HTERT RPE-1 (cell line): ENCODE data around the gene PRDM16.

Source experiments
- in situ Hi-C: fragments of 300-500 bp; cut with MboI; formaldehyde crosslinking; loops from 4 replicates; pipeline ENCODE4 v1.14.3; 2020; ENCODE audit warnings: low sequenced_read_pairs

PRDM16 gene

DNA sequence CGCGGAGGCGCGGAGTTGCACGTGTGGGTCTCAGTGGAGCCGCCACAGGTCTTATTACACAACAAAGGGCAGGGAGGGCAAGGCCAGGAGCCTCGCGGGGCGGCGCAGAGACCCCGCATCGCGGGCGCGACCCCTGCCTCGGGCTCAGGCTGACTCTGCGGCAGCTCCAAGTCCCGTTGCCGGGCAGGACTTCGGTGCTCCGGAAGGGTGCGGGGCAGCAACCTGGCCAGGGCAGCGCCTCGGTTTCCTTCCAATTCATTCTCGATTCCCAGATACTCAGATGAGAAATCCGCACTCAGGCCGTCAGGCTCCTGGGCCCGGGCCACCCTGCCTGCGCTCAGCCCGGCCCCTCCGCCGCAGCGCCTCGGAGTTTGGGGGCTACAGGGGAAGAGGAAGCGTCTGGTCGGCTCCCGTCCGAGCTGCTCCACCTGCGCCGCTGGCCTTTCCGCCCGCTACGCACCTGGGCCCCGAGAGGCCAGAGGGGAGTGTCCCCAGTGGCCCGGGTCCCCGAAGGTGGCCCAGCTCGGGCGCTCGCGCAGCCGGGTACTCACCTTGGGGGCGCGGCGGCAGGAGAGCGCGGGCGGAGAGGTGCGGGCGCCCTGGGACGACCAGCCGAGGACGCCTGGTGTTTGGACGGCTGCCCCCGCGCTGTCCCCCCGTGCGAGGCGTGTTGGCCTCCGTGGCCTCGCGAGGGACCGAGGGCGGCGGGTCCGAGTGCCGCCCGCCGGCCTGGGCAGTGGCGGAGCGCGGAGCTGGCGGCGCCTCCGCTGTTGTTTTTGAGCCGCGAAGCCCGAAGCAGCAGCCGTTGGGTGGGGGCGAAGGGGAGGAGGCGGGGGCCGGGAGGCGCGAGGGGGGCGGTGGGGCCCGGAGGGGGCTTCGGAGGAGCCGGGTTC, 1.1 kb upstream of the PRDM16 start:
- in situ Hi-C loops: no loop called here

GRCh38 chr1:3069491-3070308, 697 bp downstream of the PRDM16 start:
- in situ Hi-C loops: no loop called here

DNA sequence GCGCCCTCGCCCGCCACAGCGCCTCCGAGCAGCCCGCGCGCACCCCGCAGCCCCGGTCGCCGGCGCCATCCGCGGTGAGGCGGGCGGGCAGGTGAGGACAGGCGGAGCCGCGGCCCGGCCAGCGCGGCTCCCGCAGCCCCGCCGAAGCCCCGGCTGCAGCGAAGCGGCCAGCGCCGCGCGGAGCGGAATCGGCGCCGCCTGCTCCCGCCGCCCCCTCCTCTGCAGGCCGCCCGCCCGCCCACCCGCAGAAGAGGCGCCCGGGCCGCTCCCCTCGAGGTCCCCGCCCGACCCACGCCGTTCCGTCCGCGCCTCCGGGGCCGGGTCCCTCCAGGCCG, 1.3 kb downstream of the PRDM16 start:
- in situ Hi-C loops: no loop called here

DNA sequence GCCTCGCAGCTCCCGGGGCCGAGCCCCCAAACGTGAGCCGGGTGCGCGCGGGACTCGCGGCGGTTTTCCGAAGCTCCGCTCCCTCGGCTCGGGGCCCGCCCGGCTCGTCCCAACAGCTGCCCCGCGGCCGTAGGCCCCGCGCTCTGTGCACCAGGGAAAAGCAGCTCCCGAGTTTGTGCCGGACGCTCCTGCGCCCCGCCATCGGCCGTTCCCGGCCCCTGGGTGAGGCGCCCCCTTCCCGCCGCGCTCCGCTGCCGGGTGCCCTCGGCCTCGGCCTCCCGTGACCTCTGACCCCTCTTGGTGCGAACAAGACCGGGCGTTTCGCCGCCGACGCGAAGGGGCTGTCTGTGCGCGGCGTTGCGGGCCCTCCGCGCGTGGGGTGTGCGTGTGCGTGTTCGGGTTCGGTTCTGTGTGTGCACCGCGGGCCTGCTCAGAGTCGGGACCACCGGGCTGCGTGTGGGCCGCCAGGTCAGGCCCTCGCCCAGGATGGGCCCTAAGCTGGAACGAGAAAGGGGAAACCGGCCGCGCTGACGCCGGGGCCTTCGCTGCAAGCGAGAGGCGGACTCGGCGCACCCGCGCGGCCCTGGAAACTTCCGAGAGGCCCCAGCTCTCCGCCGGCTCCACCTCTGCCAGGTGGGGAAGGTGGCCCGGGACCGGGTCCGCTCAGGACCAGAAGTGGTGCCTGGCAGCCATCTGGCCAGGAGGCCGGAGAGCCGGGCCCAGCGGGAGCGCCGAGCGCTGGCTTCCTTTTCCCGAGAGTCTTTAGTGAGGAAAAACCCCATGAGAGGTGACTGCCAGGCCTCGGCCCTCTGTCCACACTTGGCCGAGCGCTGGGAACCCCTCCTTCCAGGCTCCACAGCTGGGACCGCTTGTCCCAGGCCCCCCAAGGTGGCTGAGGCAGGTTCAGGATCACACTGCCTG, 1.9 kb downstream of the PRDM16 start:
- in situ Hi-C loops: no loop called here

- in situ Hi-C loops: no loop called here
Observed at GRCh38 chr1:3071565-3072390, 2.8 kb downstream of the PRDM16 start.

DNA sequence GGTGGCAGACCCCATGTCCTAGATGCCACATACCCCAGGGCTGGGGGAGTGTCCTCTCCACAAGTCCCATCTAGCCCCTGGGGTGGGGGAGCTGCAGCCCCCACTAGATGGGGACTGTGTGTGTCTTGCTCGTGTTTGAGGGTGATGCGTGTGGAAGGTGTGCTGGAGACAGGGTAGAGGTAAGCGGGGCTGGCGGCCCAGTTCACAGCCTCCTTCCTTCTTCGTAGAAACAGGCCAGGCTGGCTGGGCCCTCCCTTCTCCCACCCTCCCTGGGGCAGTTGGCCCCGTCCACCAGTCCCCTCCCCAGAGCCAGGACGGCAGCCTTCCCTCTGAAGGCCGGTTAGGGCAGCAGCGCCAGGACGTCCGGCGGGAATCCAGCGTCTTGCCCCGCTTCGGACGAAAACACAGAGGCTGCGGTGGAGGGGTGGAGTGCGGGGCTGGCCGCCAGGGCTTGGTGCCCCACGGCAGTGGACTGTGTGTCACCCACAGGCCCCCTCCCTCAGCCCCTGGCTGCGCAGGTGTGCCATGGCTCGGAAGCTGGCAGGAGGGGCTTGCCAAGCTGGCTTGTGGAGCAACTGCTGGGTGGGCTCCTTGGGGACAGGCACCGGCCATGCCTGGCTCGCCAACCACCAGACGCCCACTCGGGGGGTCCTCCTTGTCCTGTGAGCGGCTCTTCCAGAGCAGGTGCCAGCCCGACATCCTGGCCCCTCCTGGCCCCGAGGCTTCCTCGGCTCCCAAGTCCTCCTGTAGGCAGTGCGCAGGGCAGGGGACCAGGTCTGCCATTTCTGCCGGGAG, 3.6 kb downstream of the PRDM16 start:
- in situ Hi-C loops: no loop called here

DNA sequence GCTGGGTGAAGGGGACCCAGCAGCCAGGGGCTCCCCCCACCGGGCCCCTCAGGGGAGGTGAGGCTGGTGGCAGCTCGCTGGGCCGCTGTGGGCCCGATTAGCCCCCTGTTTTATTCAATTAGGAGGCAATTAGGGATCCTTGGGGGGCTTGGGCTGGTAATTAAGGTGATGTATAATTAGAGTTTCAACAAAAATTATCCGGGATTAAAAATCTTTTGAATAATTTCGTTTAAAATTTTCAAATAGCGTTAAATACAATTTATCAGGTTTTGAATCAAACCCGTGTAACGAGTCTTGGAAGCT, 4.1 kb downstream of the PRDM16 start:
- in situ Hi-C loops: no loop called here

DNA sequence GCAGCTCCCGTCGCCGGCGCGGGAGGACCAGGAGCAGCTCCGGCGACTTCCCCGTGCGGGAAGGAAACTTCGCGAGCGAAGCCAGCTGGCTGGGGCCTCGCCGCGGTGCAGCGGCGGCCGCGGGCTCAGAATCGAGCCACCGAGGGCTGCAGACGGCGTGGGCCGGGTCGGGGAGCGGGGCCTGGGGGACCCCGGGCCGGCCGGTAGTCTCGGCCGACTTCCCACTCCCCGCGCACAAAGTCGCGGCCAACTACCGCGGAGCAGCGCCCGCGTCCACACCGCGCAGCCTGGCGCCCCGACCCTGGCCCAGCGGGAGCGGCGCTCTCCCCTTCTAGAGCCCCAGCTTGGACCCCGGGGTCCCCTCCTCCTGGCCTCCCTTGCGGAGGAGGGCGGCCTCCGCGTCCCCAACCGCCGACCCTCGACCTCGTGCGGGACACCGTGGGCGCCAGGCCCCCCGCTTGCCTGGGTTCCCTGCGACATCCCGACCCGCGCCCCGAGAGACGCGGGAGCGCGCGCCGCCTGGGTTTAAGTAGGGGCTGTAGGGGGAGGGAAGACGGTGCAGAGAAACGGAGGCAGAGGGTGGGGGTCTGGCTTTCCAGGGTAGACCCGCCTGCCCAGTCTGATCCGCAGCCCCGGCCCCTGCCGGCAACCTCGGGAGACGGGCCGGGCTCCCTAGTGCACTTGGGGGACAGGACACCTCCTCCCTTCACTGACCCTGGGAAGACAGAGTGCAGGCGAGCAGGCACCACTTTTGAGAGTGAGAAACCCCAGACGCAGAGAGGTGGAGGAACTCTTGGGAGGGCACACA, 4.7 kb downstream of the PRDM16 start:
- in situ Hi-C loops: no loop called here

GRCh38 chr1:3074297-3074741, 5.3 kb downstream of the PRDM16 start:
- in situ Hi-C loops: no loop called here

- in situ Hi-C loops: no loop called here
Observed at GRCh38 chr1:3074800-3075199, 5.8 kb downstream of the PRDM16 start.

DNA sequence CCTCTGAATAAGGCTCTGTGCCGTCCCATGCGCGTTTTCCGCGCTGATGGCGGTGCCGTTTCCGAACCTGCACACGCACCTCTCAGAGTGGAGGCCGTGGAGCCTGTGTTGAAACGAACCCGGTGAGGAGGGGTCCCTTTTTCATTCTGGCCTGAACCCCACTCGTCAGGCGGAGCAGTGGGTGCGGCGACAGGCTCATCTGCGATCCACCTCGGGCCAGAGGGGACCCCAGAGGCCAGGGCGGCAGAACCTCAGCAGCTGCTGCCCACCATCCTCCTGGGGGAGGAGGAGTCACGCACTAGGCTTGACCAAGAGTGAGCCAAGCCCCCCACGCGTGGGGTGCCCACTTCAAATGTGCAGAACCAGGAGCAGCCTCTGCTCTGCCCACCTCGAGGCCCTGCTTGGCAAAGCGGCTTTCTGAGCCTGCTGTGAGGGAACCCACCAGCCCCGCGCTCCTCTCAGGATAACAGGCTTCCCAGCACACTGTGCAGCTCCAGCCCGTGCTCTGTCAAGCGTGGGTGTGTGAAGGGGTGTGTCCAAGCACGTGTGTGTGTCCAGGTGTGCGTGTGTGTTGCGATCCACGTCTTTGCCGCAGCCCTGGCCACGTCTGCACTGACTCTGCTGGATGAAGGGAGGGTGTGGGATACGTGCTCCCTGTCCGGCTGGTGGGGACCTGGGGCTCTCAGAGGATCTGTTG, 6.8 kb downstream of the PRDM16 start:
- in situ Hi-C loops: no loop called here

- in situ Hi-C loops: no loop called here
Observed at GRCh38 chr1:3076363-3076740, 7.3 kb downstream of the PRDM16 start.

DNA sequence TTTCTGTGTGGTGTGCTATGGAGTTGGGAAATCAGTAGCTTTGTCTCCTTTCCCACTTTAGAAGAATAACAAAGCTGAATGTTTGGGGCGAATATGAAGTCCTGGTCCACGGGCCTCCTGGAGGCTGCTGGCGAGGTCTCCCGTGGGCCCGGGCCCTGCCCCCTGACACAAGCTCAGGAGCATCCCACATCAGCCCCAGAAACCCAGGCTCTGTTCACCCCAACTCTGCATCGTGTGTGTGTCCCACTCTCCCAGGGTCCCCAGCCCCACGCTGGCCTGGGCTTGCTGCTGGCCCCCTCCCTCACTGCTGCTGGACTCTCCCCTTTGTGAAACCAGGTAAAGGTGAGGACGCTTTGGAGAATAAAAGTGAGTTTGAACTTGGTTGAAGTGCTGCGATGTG, 8.1 kb downstream of the PRDM16 start:
- in situ Hi-C loops: no loop called here

DNA sequence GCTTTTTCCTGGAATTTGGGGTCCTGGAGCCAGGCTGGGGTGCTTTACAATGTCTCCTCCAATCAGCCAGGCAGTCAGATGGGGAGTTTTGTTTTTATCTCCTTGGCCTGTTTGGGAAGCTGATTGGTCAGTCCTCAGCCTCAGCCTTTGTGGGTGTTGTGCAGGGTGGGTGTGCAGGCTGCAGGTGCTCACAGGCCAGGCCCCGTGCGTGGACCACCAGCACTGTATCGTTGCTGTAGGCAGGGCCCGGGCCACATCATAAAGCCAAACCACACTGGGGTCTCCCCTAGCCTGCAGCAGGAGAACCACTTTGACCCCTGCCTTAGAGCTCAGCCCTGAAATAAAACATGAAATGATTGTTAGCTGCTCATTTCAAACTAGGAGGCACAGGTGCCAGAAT, 8.6 kb downstream of the PRDM16 start:
- in situ Hi-C loops: no loop called here

GRCh38 chr1:3078430-3078861, 9.4 kb downstream of the PRDM16 start:
- in situ Hi-C loops: no loop called here

GRCh38 chr1:3078871-3079270, 9.9 kb downstream of the PRDM16 start:
- in situ Hi-C loops: no loop called here

- in situ Hi-C loops: no loop called here
Observed at GRCh38 chr1:3079381-3080052, 10.5 kb downstream of the PRDM16 start.
